Measurements from ENCODE around the gene GARRE1. TPM values are rescaled to one million over a fixed set of nuclear protein-coding genes. Genes with fewer than 3 reads are reported as not detected.

GARRE1 gene
- total RNA-seq, 1 experiment from 2014 or later: 6.8 TPM

DNA sequence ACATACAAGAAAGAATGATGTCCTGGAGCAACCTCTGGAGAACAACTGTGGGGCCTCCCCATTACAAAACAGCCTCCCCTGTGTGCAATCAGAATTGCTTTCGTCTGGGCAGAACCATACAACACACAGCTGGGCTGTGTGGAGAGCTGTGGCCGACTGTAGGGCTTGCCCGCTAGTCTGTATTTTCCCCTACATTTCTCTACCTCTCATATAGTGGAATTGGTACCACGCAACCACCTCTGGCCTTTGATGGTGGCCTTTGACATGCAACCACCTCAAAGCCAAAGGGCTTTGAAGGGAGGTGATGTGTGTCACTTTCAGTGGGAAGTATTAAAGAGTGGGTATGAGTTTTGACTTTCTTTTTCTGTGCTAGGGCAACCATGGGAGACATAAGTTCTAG lies 34.0 kb downstream of the GARRE1 start:
- DNase-seq (ENCODE audit: low read depth): no peak

GRCh38 chr19:34291235-34291634 lies 36.9 kb downstream of the GARRE1 start:
- no peak for DNase-seq (ENCODE audit: low read depth)

GRCh38 chr19:34295103-34295502 lies 40.7 kb downstream of the GARRE1 start:
- no peak for DNase-seq (ENCODE audit: low read depth)

- no peak for DNase-seq (ENCODE audit: low read depth)
Measured at GRCh38 chr19:34298891-34299520, 44.7 kb downstream of the GARRE1 start.

DNA sequence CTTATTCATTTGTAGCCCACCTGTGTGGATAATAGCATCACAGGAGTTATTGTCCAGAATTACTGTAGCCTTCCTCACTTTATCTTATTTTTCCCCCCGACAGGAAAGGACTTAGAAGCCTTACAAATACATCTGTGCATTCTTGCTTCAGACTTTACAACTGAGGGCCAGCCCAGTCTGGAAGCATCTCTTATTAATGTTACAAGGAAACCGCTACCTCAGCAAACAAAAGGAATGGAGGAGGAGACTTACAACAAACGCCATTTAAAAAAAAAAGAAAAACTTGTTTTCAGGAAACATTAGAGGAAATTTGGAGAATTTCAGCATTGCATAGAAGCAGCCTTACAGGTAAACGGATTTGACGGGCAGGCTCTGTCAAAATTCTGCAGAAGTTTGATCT lies 45.2 kb downstream of the GARRE1 start:
- no peak for DNase-seq (ENCODE audit: low read depth)

DNA sequence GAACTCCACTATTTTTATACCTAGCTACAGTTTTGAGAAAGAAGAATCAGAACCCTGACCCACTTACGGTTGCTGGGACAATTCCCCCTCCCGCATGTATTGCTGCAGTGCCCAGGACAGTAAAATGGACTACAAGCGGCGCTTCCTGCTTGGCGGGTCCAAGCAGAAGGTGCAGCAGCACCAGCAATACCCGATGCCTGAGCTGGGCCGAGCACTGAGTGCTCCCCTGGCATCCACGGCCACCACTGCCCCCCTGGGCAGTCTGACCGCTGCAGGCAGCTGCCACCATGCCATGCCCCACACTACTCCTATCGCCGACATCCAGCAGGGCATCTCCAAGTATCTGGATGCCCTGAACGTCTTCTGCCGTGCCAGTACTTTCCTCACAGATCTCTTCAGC lies 46.0 kb downstream of the GARRE1 start:
- DNase-seq (ENCODE audit: low read depth): no peak

GRCh38 chr19:34300962-34301361 lies 46.6 kb downstream of the GARRE1 start:
- DNase-seq (ENCODE audit: low read depth): no peak

Other genes with a start within 250 kb of the GARRE1 start
- 33.5 and 52.5 TPM in 2 replicates for gene LSM14A, start 82.0 kb upstream of the GARRE1 start, total RNA-seq (2014; rRNA removed)
- 186 and 194 TPM in 2 replicates for gene GPI, start 110.6 kb downstream of the GARRE1 start, total RNA-seq (2014; rRNA removed)
- 18.7 and 22.7 TPM in 2 replicates for gene PDCD2L, start 149.8 kb downstream of the GARRE1 start, total RNA-seq (2014; rRNA removed)
- gene UBA2, start 173.8 kb downstream of the GARRE1 start, total RNA-seq (2014; rRNA removed): 118 and 123 TPM in 2 replicates
- 18.8 and 24.3 TPM in 2 replicates for gene WTIP, start 227.2 kb downstream of the GARRE1 start, total RNA-seq (2014; rRNA removed)